Memory B cell (primary cell): ENCODE measurements around the gene MRPS9.

ENCODE experiments used
- ATAC-seq: fragments of 150-1000 bp; cut with Tn5 transposase; 2 replicates; pipeline ENCODE4 v1.10.0; 2021; ENCODE audit warnings: low read depth, mild to moderate bottlenecking, moderate library complexity
- DNase-seq, 2 donors: peaks; one replicate each; pipeline ENCODE4 v3.0.0; 2022; ENCODE audit warnings: low spot score in 2 of 2
- H3K27ac Mint-ChIP-seq: one replicate; pipeline ENCODE4 v1.8.0; 2022; ENCODE audit warnings: mild to moderate bottlenecking, moderate library complexity, mixed read lengths
- H3K27me3 Mint-ChIP-seq: one replicate; pipeline ENCODE4 v1.8.0; 2022; ENCODE audit warnings: mixed read lengths
- H3K36me3 Mint-ChIP-seq: one replicate; pipeline ENCODE4 v1.8.0; 2022; ENCODE audit warnings: mild to moderate bottlenecking, mixed read lengths
- H3K4me1 Mint-ChIP-seq: one replicate; pipeline ENCODE4 v1.8.0; 2022; ENCODE audit warnings: mixed read lengths
- H3K4me3 Mint-ChIP-seq: one replicate; pipeline ENCODE4 v1.8.0; 2022; ENCODE audit warnings: mild to moderate bottlenecking, moderate library complexity, mixed read lengths
- H3K9me3 Mint-ChIP-seq: one replicate; pipeline ENCODE4 v1.8.0; 2022; ENCODE audit warnings: mixed read lengths

Gene MRPS9

DNA sequence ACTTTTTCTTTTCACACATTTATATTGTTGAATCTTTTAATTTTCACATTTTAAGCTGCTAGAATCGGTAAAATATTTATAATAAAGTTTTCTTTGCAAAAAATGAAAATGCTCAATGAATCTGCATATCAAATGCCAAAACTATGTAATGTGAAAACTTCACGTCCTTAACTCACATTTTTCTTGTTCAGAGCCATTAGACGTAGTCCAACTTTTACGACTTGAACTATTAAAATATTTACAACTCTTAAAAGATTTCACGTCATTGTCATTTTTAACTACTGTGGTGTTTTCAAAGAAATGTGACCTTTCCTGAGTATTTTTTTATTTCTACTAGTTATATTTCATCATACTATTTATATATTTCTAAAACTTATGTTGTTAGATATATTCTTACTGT, 54.9 kb downstream of the MRPS9 start:
- no peaks in the 10 kb centered on the region for H3K27me3 Mint-ChIP-seq
- no peak overlapping the region for H3K4me3 Mint-ChIP-seq
- no peak overlapping the region for H3K27ac Mint-ChIP-seq
- DNase-seq (no peak), ATAC-seq (no peak)
- no peaks in the 10 kb centered on the region for H3K9me3 Mint-ChIP-seq
- peaks cover 15% of the 10 kb centered on the region for H3K36me3 Mint-ChIP-seq
- H3K4me1 Mint-ChIP-seq = no peaks in the 10 kb centered on the region

DNA sequence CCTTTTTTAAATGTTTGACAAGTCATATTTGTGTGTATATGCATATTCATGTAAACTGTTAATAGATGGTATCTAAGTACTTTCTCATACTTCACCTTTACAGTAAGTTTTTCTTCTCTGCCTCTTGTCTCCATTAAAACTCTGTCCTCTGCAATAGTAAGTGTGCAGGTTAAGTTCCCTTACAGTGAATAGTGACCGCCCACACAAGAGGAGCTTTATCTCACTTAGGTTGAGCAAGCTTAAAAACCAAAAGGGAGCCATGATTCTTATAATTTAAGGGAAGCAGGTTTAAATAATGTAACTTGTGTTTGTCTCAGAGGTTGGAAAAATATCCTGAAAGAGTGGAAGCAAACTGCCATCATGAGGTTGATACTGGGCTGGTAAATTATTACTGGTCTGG, 61.3 kb downstream of the MRPS9 start:
- no peak for DNase-seq
- no peaks in the 10 kb centered on the region for H3K27me3 Mint-ChIP-seq
- H3K36me3 Mint-ChIP-seq = peaks cover 43% of the 10 kb centered on the region
- no peaks in the 10 kb centered on the region for H3K9me3 Mint-ChIP-seq
- no peak overlapping the region for H3K27ac Mint-ChIP-seq
- peaks cover 3% of the 10 kb centered on the region for H3K4me1 Mint-ChIP-seq
- ATAC-seq = no peak
- H3K4me3 Mint-ChIP-seq = no peak overlapping the region

DNA sequence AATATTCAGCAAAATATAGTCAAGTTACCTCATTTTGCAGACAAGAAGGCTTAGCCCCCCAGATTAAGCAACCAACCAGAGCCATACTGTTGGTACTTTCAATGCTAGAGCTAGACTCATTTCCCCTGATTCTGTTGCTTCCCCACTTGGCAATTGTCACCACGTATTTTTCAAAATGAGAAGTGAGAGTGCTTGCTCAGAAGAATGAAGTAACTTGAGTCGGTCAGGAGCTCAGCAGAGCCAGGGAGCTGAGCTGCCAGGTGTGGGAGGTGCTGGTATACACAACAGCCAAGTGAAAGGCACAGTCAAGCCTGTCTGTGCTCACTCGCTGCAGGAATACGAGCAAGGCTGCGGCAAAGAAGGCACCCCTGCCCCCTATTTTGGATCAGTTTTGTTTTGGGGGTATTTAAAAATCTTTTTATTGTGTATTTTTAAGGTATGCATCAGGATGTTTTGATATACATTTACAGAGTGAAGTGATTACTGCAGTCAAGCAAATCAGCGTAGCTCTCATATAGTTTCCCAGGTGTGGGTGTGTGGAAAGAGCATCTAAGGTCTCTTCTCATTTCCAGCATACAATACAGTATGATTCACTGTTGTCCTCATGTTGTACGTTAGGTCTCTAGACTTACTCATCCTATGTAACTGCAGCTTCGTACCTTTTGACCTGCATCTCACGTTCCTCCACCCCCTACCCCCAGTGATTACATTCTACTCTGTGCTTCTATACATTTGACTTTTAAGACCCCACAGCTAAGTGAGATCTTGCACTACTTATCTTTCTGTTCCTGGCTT, 62.4 kb downstream of the MRPS9 start:
- H3K27ac Mint-ChIP-seq = no peak overlapping the region

DNA sequence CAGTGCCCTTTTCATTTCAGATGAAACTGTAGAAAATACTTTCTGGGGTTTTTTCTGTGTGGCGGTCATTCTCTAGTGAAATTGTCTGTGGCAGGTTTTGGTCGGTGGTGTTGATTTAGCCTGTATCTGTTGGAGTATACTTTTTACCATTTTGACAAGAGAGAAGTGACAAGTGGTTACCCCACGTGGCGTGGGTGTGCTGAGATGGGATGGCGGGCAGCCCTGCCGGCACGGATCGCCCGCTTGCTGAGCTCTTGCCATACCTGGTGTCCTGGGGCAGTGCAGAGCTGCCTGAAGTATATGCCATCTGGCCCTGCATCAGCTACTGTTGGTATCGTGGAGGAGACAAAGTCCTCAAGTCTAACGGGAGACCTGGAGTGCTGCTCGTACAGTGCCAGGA, 64.1 kb downstream of the MRPS9 start:
- Mint-ChIP-seq H3K27ac (no peak overlapping the region), H3K4me3 (no peak overlapping the region), H3K4me1 (peaks cover 3% of the 10 kb centered on the region), H3K9me3 (no peaks in the 10 kb centered on the region), H3K27me3 (no peaks in the 10 kb centered on the region), H3K36me3 (peaks cover 33% of the 10 kb centered on the region)
- no peak for ATAC-seq
- DNase-seq = no peak

More for the DNA sequence above, 62.4 kb downstream of the MRPS9 start:
- no peaks in the 10 kb centered on the region for H3K9me3 Mint-ChIP-seq
- no peaks in the 10 kb centered on the region for H3K27me3 Mint-ChIP-seq
- H3K4me1 Mint-ChIP-seq = peaks cover 3% of the 10 kb centered on the region
- no peak overlapping the region for H3K4me3 Mint-ChIP-seq
- peaks cover 39% of the 10 kb centered on the region for H3K36me3 Mint-ChIP-seq
- ATAC-seq = peak; percentile 87
- no peak for DNase-seq

DNA sequence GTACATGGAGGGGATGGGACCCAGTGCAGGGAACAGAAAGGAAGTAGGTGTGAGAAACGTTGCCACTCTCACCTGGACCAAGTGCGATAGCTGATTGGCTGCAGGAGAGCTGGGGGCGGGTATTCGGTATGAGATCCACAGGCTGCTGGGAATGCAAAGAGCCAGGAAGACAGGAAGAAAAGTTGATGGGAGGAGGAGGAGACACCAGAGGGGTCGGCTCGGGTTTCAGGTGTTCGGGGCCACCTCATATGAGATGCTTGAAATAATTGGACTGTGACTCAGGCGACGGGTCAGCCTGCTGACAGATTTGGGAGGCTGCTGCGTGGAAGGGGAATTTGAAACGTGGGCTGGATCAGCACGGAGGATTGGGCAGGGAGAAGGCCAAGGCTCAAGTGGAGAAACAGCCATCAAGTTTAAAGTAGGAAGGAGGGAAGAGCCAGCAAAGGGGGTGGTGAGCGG, 65.1 kb downstream of the MRPS9 start:
- no peak for DNase-seq
- Mint-ChIP-seq H3K4me1 (peaks cover 3% of the 10 kb centered on the region), H3K27ac (no peak overlapping the region)

DNA sequence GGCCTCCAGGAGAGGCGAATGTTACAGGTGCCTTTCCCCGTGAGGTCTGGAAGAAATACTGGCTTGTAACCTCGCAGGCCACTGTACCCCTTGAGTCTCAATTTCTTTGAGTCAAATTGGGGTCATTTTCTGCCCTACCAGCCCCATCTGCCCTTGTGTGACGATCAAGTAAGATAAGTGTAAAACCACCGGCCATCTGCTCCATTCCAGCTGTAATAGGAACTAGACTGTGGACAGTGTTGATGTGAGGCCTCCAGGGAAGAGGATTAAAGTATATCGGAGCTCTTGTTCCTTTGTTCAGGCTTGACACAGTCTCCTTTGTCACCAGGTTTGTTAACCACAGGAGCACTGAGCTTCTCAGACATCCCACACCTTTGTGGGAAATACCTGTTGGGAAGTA, 65.6 kb downstream of the MRPS9 start:
- no peaks in the 10 kb centered on the region for H3K27me3 Mint-ChIP-seq
- H3K4me1 Mint-ChIP-seq = peaks cover 3% of the 10 kb centered on the region
- H3K27ac Mint-ChIP-seq = no peak overlapping the region
- ATAC-seq (no peak), DNase-seq (no peak)
- H3K36me3 Mint-ChIP-seq = peaks cover 29% of the 10 kb centered on the region
- no peak overlapping the region for H3K4me3 Mint-ChIP-seq
- H3K9me3 Mint-ChIP-seq = no peaks in the 10 kb centered on the region

More for the DNA sequence above, 65.1 kb downstream of the MRPS9 start:
- Mint-ChIP-seq H3K9me3 (no peaks in the 10 kb centered on the region), H3K27me3 (no peaks in the 10 kb centered on the region), H3K36me3 (peaks cover 30% of the 10 kb centered on the region), H3K4me3 (no peak overlapping the region)
- ATAC-seq = no peak

DNA sequence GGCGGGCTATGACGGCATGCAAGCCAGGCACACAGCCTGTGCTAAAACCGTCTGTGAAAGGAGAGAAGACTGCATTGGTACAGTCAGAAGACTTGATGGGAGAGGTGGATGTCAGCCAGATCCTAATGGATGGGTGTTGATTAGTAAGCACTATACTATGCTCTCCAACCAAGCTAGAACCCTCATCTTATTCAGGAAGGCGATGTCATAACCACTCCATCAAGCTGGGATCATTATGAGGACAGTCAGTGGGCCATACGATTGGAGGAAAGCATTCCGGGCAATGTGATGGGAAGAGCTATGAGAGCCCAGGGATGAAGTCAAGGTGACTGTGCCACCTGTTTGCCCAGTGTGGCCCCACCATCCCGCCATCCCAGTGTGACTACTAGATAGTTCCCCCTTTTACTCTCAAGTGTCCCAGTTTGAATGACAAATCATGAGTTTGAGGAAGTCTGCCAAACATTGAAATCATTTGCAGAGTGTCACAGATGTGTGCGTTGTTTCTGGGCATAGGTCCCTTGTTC, 66.4 kb downstream of the MRPS9 start:
- Mint-ChIP-seq H3K27ac (no peak overlapping the region), H3K4me1 (peaks cover 3% of the 10 kb centered on the region), H3K4me3 (no peak overlapping the region), H3K36me3 (peaks cover 25% of the 10 kb centered on the region), H3K27me3 (no peaks in the 10 kb centered on the region), H3K9me3 (no peaks in the 10 kb centered on the region)
- DNase-seq = no peak
- no peak for ATAC-seq

DNA sequence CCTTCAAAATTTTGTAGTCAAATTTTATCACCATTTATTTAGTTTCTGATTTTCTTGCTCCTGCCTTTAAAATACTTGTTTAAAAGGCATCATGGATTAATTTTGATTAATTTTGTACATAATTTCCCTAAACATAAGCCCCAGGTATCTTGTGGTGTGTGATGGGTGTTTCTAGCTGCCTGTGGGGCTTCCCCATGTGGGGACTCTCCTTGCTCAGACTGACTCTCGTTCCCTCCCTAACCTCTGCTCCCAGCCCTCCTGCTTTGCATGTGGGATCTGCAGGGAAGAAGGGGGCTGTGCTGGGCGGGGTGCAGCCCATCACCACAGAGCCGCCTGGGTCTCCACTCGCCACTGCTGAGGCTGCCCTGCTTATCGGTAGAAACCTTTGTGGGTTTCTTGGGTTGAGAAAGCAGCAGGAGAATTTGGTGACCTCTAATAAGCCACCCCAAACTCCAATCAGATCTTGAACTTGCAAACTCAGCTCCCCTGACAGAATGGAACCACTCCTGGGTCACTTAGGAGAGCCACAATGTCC, 72.5 kb downstream of the MRPS9 start:
- no peak for ATAC-seq
- DNase-seq = no peak
- Mint-ChIP-seq H3K36me3 (no peaks in the 10 kb centered on the region), H3K4me3 (no peak overlapping the region), H3K9me3 (no peaks in the 10 kb centered on the region), H3K27me3 (no peaks in the 10 kb centered on the region), H3K4me1 (no peaks in the 10 kb centered on the region), H3K27ac (no peak overlapping the region)

DNA sequence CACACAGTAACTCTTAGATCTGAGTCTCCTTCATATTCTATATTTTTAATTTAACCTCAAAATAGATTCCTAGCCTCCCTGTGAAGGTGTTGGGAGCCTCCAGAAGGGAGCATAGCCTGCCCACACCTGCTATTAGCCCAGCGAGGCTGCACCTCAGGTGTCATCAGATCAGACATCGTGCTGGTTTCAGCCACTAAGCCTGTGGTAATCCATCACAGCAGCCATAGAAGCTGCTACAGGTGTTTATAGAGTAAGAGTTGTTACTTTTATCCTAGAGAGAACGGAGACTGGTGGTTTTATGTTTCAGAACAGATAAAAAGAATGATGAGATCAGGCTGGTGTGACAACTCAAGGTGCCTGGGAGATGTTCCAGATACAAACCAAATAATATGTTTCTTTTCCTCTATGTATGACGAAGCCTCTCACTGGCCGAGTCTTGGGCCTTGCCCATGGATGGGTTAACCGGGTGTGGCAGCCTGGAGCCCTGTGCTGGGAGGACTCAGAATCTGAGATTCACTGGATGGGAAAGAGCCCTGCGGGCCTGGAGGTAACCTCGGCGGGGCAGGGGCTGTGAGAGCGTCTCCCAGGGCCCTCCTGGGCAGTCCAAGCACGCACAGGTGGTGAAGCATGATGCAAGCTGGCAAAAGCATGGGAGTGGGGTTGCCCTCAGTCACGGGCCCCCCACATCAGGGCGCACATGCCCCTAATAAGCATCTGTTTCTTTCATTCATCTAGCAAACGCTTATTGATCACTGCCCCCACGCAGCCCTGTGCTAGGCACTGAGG, 73.7 kb downstream of the MRPS9 start:
- H3K9me3 Mint-ChIP-seq = no peaks in the 10 kb centered on the region
- no peaks in the 10 kb centered on the region for H3K27me3 Mint-ChIP-seq
- no peak for ATAC-seq
- H3K4me1 Mint-ChIP-seq = no peaks in the 10 kb centered on the region
- no peaks in the 10 kb centered on the region for H3K36me3 Mint-ChIP-seq
- H3K4me3 Mint-ChIP-seq = no peak overlapping the region
- no peak overlapping the region for H3K27ac Mint-ChIP-seq
- no peak for DNase-seq

DNA sequence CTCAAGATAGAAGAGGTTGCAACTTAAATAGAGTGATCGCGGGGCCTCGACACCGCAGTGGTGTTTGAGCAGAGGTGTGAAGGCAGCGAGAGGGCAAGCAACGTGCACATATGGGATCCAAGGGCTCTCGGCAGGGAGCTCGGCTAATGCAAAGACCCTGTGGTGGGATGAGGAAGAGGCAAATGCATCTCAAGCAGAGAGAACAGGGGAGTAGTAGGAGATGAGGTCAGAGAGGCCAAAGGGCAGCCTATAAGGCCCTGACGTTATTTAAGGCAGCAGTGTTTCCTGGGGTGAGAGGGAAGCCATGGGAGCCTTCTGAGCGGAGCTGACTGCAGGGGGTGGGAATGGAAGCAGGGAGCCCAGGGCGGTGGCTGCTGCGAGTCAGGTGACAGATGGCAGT, 74.5 kb downstream of the MRPS9 start:
- no peak overlapping the region for H3K27ac Mint-ChIP-seq
- H3K36me3 Mint-ChIP-seq = peaks cover 2% of the 10 kb centered on the region
- ATAC-seq (no peak), DNase-seq (no peak)
- no peak overlapping the region for H3K4me3 Mint-ChIP-seq
- no peaks in the 10 kb centered on the region for H3K9me3 Mint-ChIP-seq
- no peaks in the 10 kb centered on the region for H3K4me1 Mint-ChIP-seq
- H3K27me3 Mint-ChIP-seq = no peaks in the 10 kb centered on the region

DNA sequence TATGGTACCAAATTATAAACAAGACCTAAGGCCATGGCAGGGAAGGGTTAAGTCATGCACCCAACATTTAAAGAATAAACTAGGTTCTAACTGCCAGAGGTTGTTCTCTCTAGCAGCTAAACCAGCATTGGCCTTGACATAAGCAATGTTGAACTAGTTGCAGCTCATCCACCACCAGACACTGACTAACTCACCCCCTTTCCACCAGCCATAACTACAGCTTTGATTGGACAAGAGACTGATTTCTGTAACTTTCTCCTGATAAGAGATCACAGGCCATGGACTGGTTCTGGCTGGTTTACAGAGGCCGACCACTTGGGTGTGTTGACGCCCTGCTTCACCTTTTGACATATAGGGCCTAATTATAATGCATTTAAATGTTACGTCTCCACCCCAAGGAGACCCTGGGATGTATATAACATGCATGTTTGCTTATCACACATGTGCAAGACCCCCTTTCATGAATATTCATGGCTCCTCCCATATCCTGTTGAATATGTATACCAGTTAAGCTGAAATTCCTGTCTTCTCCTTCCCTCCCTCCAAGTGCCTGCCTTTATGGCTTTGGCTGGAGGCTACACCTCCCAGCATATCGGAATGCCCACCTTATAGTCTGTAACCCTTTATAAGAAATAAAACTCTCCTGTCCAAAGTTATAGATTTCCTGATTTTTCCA, 75.9 kb downstream of the MRPS9 start:
- DNase-seq (no peak), ATAC-seq (no peak)
- Mint-ChIP-seq H3K36me3 (peaks cover 2% of the 10 kb centered on the region), H3K4me3 (no peak overlapping the region), H3K27ac (no peak overlapping the region), H3K9me3 (no peaks in the 10 kb centered on the region), H3K27me3 (no peaks in the 10 kb centered on the region), H3K4me1 (no peaks in the 10 kb centered on the region)

DNA sequence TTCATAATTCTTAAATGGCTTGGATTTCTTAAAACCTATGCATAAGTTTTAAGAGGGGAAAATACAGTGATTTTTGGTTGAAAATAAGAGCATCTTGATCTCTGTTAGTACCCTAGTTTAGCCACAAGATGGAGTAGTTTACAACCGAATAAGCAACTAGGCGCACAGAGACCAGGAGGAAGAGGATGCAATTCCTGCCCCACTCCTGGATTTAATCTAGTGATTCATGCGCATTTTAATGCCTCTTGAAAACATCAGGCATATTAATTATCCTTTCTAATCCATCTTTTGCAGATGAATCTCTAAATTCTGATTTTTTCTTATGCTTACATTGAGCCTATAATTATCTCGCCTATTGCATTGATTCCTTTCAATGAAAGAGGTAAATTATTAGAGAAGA, 76.7 kb downstream of the MRPS9 start:
- peak in 1 of 2 donors; percentile 34 for DNase-seq
- Mint-ChIP-seq H3K36me3 (peaks cover 2% of the 10 kb centered on the region), H3K4me1 (no peaks in the 10 kb centered on the region), H3K9me3 (no peaks in the 10 kb centered on the region), H3K27ac (no peak overlapping the region), H3K4me3 (no peak overlapping the region), H3K27me3 (no peaks in the 10 kb centered on the region)
- ATAC-seq = peak; percentile 53

DNA sequence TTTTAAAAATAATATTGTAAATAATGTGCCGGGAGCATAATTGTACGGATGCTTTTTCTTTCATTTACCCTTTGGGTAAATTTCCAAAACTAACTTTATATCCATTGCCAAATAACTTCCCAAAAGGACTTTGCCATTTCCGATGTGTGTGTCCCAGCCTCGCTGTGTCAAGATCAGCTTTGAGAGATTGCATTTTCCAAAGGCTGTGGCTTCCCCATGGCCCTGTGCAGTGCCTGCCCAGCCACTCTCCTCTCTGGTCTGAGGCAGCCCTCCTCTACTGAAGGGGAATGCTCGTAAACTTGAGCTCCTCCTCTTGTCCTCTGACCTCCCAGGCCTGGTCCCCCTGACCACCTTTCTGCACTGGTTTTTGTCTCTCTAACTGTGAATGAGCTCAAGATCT, 78.5 kb downstream of the MRPS9 start:
- Mint-ChIP-seq H3K4me3 (no peak overlapping the region), H3K4me1 (no peaks in the 10 kb centered on the region), H3K27ac (no peak overlapping the region), H3K36me3 (peaks cover 2% of the 10 kb centered on the region), H3K9me3 (no peaks in the 10 kb centered on the region), H3K27me3 (no peaks in the 10 kb centered on the region)
- no peak for DNase-seq
- ATAC-seq = no peak

DNA sequence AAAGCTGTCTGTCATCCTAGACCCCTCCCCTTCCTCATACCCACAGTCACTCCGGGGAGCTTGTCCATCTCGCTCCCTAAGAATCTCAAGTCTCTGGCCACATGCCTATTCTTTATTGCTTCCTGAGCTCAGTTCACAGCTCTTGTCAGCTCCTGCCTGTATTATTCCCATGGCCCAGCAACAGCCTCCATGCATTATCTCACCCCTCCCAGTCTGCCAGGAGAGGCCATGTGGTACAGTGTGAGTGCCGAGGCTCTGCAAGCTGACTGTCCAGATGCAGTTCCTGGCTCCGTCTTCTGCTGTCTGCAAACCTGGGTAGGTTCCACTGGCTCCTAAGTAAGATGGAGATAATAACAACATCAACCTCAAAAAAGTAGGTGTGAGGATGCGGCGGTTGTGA, 79.7 kb downstream of the MRPS9 start:
- no peaks in the 10 kb centered on the region for H3K27me3 Mint-ChIP-seq
- DNase-seq (no peak), ATAC-seq (no peak)
- no peak overlapping the region for H3K4me3 Mint-ChIP-seq
- H3K9me3 Mint-ChIP-seq = no peaks in the 10 kb centered on the region
- H3K4me1 Mint-ChIP-seq = no peaks in the 10 kb centered on the region
- peaks cover 2% of the 10 kb centered on the region for H3K36me3 Mint-ChIP-seq
- H3K27ac Mint-ChIP-seq = no peak overlapping the region
